Measurements from ENCODE around the gene GRK5.

GRK5 gene

DNA sequence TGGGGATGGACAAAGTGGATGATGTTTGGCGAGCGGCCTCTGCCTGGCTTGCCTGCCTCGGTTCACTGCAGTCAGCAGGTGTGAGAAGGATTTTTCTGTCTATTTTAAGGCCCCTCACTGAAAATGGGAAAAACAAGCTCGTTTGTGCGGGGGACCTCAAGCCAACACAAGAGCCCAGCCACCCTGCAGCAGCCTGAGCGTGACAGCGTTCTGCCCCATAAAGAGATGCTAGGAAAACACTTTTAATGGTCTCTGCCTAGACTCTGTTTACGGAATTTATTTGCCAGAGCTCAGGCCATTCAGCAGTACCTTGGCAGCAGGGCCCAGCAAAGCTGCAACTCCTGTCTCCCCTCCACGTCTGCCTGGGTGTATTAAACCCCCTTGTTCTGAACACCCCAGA, 131.7 kb downstream of the GRK5 start:
- H3K4me3 ChIP-seq (ENCODE audit: low read depth in 1 of 2, low read length in 2 of 2): no peak overlapping the region
- no peak for ATAC-seq (ENCODE audit: insufficient read depth, low read depth)
- DNase-seq: no peak
- no peaks in the 10 kb centered on the region for H3K27me3 ChIP-seq (ENCODE audit: insufficient read depth, low read length, poor library complexity)
- H3K9ac ChIP-seq (ENCODE audit: low read depth, low read length): no peak overlapping the region
- no peak overlapping the region for H2AFZ ChIP-seq (ENCODE audit: low read depth, low read length)
- no peaks in the 10 kb centered on the region for H3K36me3 ChIP-seq (ENCODE audit: insufficient read depth, low read length)
- H3K4me2 ChIP-seq (ENCODE audit: insufficient read depth, low read length): no peak overlapping the region
- no peaks in the 10 kb centered on the region for H3K79me2 ChIP-seq (ENCODE audit: insufficient read depth, low read length)
- TF ChIP-seq, protein P1, sequence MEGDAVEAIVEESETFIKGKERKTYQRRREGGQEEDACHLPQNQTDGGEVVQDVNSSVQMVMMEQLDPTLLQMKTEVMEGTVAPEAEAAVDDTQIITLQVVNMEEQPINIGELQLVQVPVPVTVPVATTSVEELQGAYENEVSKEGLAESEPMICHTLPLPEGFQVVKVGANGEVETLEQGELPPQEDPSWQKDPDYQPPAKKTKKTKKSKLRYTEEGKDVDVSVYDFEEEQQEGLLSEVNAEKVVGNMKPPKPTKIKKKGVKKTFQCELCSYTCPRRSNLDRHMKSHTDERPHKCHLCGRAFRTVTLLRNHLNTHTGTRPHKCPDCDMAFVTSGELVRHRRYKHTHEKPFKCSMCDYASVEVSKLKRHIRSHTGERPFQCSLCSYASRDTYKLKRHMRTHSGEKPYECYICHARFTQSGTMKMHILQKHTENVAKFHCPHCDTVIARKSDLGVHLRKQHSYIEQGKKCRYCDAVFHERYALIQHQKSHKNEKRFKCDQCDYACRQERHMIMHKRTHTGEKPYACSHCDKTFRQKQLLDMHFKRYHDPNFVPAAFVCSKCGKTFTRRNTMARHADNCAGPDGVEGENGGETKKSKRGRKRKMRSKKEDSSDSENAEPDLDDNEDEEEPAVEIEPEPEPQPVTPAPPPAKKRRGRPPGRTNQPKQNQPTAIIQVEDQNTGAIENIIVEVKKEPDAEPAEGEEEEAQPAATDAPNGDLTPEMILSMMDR (IDR thresholded peaks at IDR 0.05; ENCODE audit: borderline replicate concordance, extremely low read depth, low read length, poor library complexity, severe bottlenecking): no peak
- no peak for TF ChIP-seq EZH2 (IDR thresholded peaks at IDR 0.05; ENCODE audit: borderline replicate concordance, low read depth, low read length, severe bottlenecking)
- H3K27ac ChIP-seq (ENCODE audit: low read length): no peak overlapping the region
- H3K4me1 ChIP-seq (ENCODE audit: insufficient read depth, low read length): no peaks in the 10 kb centered on the region
- H4K20me1 ChIP-seq (ENCODE audit: insufficient read depth, low read length): peaks cover 14% of the 10 kb centered on the region
- H3K9me3 ChIP-seq (ENCODE audit: insufficient read depth, low read length, severe bottlenecking): no peaks in the 10 kb centered on the region

DNA sequence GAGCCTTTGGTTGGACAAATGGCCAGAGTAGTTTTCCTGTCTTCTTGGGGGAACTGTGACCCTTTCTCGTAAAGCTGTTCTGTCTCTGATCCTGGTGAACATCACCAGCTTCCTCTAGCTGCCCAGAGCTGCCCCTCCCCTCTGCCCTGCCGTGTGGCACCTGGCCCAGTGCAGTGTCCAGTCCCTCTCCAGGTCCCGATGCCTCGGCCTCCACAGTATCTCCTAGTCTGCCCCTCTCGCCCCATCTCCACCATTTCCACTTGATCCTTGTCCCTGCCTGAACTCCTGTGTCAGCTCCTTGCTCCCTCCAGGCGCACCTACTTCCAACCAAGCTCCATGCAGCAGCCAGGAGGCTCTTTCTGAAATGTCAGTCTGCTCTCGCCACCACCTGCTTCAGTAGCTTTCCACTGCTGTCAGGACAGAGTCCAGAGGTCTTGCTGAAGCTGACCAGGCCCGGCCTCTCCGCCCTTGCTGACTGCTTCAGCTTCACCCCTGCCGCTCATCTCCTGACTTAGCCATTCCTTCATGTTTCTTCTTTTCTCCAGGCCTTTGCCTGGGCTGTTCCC, 133.6 kb downstream of the GRK5 start:
- H3K9ac ChIP-seq (ENCODE audit: low read depth, low read length): no peak overlapping the region

DNA sequence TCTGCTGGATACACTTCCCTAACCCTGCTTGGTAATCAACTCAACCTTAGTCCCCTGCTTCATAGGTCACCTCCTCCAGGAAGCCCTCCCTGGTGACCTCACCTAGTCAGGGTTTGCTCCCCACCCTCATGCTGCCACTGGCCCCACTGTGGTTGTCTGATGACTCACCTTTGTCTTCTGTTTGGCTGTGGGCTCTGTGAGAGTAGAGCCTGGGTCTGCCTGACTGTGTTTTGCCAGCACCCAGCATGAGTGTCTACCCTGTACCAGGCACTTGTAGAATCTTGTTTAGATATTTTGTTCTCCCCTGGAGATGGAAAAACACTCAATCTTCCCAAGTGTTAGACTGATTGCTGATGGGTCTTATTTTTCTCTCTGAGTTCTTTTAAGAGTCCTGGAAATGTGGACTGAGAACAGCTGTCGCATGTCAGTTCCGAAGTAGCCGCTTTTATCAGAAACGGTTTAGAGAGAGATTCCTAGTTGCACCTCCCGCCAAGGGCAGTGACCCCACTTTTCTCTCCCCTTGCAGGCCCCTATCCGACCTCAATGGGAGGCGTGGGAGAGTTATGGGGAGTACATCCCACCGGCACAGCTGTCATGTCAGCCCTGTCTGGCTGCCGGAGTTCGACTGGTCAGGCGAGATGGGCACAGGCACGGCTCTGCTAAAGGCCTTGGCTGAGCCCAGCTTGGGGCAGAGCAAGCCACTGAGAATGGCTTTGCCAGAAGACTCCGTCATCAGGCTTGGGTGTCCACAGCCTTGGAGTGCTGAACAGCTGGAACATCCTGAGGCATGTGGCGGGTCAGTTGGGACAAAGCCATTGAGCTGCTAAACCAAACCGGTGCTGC, 134.3 kb downstream of the GRK5 start:
- TF ChIP-seq, protein P1 (IDR thresholded peaks at IDR 0.05; ENCODE audit: borderline replicate concordance, extremely low read depth, low read length, poor library complexity, severe bottlenecking): no peak
- no peak for TF ChIP-seq EZH2 (IDR thresholded peaks at IDR 0.05; ENCODE audit: borderline replicate concordance, low read depth, low read length, severe bottlenecking)
- Histone ChIP-seq H4K20me1 (ENCODE audit: insufficient read depth, low read length) (peaks cover 6% of the 10 kb centered on the region), H3K9ac (ENCODE audit: low read depth, low read length) (no peak overlapping the region), H3K4me1 (ENCODE audit: insufficient read depth, low read length) (no peaks in the 10 kb centered on the region), H2AFZ (ENCODE audit: low read depth, low read length) (no peak overlapping the region), H3K4me3 (ENCODE audit: low read depth in 1 of 2, low read length in 2 of 2) (no peak overlapping the region), H3K27ac (ENCODE audit: low read length) (no peak overlapping the region), H3K36me3 (ENCODE audit: insufficient read depth, low read length) (no peaks in the 10 kb centered on the region), H3K27me3 (ENCODE audit: insufficient read depth, low read length, poor library complexity) (no peaks in the 10 kb centered on the region), H3K4me2 (ENCODE audit: insufficient read depth, low read length) (no peak overlapping the region), H3K79me2 (ENCODE audit: insufficient read depth, low read length) (no peaks in the 10 kb centered on the region), H3K9me3 (ENCODE audit: insufficient read depth, low read length, severe bottlenecking) (no peaks in the 10 kb centered on the region)
- ATAC-seq (ENCODE audit: insufficient read depth, low read depth) (peak; percentile 73), DNase-seq (peak; percentile 32)

More for the DNA sequence above, 133.6 kb downstream of the GRK5 start:
- Histone ChIP-seq H2AFZ (ENCODE audit: low read depth, low read length) (no peak overlapping the region), H3K36me3 (ENCODE audit: insufficient read depth, low read length) (no peaks in the 10 kb centered on the region), H3K4me2 (ENCODE audit: insufficient read depth, low read length) (no peak overlapping the region), H3K79me2 (ENCODE audit: insufficient read depth, low read length) (no peaks in the 10 kb centered on the region), H3K27ac (ENCODE audit: low read length) (no peak overlapping the region), H4K20me1 (ENCODE audit: insufficient read depth, low read length) (peaks cover 8% of the 10 kb centered on the region), H3K4me3 (ENCODE audit: low read depth in 1 of 2, low read length in 2 of 2) (no peak overlapping the region), H3K4me1 (ENCODE audit: insufficient read depth, low read length) (no peaks in the 10 kb centered on the region), H3K9me3 (ENCODE audit: insufficient read depth, low read length, severe bottlenecking) (no peaks in the 10 kb centered on the region), H3K27me3 (ENCODE audit: insufficient read depth, low read length, poor library complexity) (no peaks in the 10 kb centered on the region)
- no peak for DNase-seq
- TF ChIP-seq EZH2 (IDR thresholded peaks at IDR 0.05; ENCODE audit: borderline replicate concordance, low read depth, low read length, severe bottlenecking): no peak
- TF ChIP-seq, protein P1 (IDR thresholded peaks at IDR 0.05; ENCODE audit: borderline replicate concordance, extremely low read depth, low read length, poor library complexity, severe bottlenecking): no peak
- ATAC-seq (ENCODE audit: insufficient read depth, low read depth): no peak
